HG02759 (cell line): ENCODE results near the gene EMSY.

ENCODE experiments used
- ATAC-seq: cut with Tn5 transposase; IDR thresholded peaks from one replicate; pipeline ENCODE4 v1.9.1; 2021; ENCODE audit warnings: mild to moderate bottlenecking, moderate library complexity; ENCODE audit not compliant: unreplicated experiment

Gene EMSY

GRCh38 chr11:76512851-76513653 lies 68.2 kb downstream of the EMSY start:
- no peak for ATAC-seq

- no peak for ATAC-seq
These were observed 68.8 kb downstream of the EMSY start for GRCh38 chr11:76513654-76514034.

- no peak for ATAC-seq
These were observed 70.7 kb downstream of the EMSY start for GRCh38 chr11:76515494-76515893.

- ATAC-seq = no peak
These were observed 78.3 kb downstream of the EMSY start for GRCh38 chr11:76523147-76523546.

GRCh38 chr11:76523786-76524436 lies 79.1 kb downstream of the EMSY start:
- ATAC-seq = no peak

GRCh38 chr11:76524461-76524860 lies 79.6 kb downstream of the EMSY start:
- ATAC-seq = no peak

GRCh38 chr11:76524919-76525318 lies 80.1 kb downstream of the EMSY start:
- ATAC-seq = no peak

- no peak for ATAC-seq
These were observed 82.1 kb downstream of the EMSY start for GRCh38 chr11:76526878-76527277.

GRCh38 chr11:76542436-76542835 lies 97.6 kb downstream of the EMSY start:
- no peak for ATAC-seq

- ATAC-seq = no peak
These were observed 98.3 kb downstream of the EMSY start for GRCh38 chr11:76543006-76543703.

- ATAC-seq = no peak
These were observed 106.0 kb downstream of the EMSY start for GRCh38 chr11:76550781-76551180.

- ATAC-seq = no peak
These were observed 106.6 kb downstream of the EMSY start for GRCh38 chr11:76551400-76551799.

- no peak for ATAC-seq
These were observed 108.2 kb downstream of the EMSY start for GRCh38 chr11:76552987-76553386.

- ATAC-seq = no peak
These were observed 109.0 kb downstream of the EMSY start for GRCh38 chr11:76553554-76554476.

- ATAC-seq = no peak
These were observed 109.9 kb downstream of the EMSY start for GRCh38 chr11:76554767-76555166.

GRCh38 chr11:76557466-76557865 lies 112.6 kb downstream of the EMSY start:
- ATAC-seq = no peak

GRCh38 chr11:76558473-76558872 lies 113.7 kb downstream of the EMSY start:
- ATAC-seq = no peak

- no peak for ATAC-seq
These were observed 114.1 kb downstream of the EMSY start for GRCh38 chr11:76558891-76559290.

- no peak for ATAC-seq
These were observed 114.5 kb downstream of the EMSY start for GRCh38 chr11:76559346-76559745.

GRCh38 chr11:76560219-76560618 lies 115.4 kb downstream of the EMSY start:
- ATAC-seq = no peak

- ATAC-seq = no peak
These were observed 116.4 kb downstream of the EMSY start for GRCh38 chr11:76561245-76561644.
